Nephron progenitor cell (in vitro differentiated cells): ENCODE data around the gene DGKQ.

Experiments used
- DNase-seq: peaks from one replicate; pipeline ENCODE4 v3.0.0; 2021
- H3K27ac Mint-ChIP-seq: 2 replicates; pipeline ENCODE4 v1.8.0; 2021; ENCODE audit warnings: mild to moderate bottlenecking, moderate library complexity, mixed read lengths
- H3K27me3 Mint-ChIP-seq: 2 replicates; pipeline ENCODE4 v1.8.0; 2021; ENCODE audit warnings: mild to moderate bottlenecking, low read depth, mixed read lengths; ENCODE audit not compliant: poor library complexity
- H3K36me3 Mint-ChIP-seq: 2 replicates; pipeline ENCODE4 v1.8.0; 2021; ENCODE audit warnings: low read depth, mixed read lengths
- H3K4me1 Mint-ChIP-seq: 2 replicates; pipeline ENCODE4 v1.8.0; 2021; ENCODE audit warnings: mixed read lengths
- H3K4me3 Mint-ChIP-seq: 2 replicates; pipeline ENCODE4 v1.8.0; 2021; ENCODE audit warnings: mild to moderate bottlenecking, moderate library complexity, mixed read lengths
- H3K9me3 Mint-ChIP-seq: 2 replicates; pipeline ENCODE4 v1.8.0; 2021; ENCODE audit warnings: mild to moderate bottlenecking, moderate library complexity, mixed read lengths
- TF ChIP-seq, protein P1 (sequence below): fragments of 200-600 bp; sonication (generic); IDR thresholded peaks from 2 replicates; pipeline ENCODE4 v1.5.0; 2021; ENCODE audit warnings: antibody characterized with exemption

The DGKQ gene

GRCh38 chr4:909131-909571 lies 64.2 kb downstream of the DGKQ start:
- peaks cover 28% of the 10 kb centered on the region for H3K4me1 Mint-ChIP-seq
- H3K27ac Mint-ChIP-seq, result peak overlapping the region; percentile 11
- DNase-seq, result no peak
- TF ChIP-seq, protein P1, sequence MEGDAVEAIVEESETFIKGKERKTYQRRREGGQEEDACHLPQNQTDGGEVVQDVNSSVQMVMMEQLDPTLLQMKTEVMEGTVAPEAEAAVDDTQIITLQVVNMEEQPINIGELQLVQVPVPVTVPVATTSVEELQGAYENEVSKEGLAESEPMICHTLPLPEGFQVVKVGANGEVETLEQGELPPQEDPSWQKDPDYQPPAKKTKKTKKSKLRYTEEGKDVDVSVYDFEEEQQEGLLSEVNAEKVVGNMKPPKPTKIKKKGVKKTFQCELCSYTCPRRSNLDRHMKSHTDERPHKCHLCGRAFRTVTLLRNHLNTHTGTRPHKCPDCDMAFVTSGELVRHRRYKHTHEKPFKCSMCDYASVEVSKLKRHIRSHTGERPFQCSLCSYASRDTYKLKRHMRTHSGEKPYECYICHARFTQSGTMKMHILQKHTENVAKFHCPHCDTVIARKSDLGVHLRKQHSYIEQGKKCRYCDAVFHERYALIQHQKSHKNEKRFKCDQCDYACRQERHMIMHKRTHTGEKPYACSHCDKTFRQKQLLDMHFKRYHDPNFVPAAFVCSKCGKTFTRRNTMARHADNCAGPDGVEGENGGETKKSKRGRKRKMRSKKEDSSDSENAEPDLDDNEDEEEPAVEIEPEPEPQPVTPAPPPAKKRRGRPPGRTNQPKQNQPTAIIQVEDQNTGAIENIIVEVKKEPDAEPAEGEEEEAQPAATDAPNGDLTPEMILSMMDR, result no peak
- peaks cover 32% of the 10 kb centered on the region for H3K36me3 Mint-ChIP-seq
- H3K27me3 Mint-ChIP-seq, result peaks cover 3% of the 10 kb centered on the region
- H3K4me3 Mint-ChIP-seq, result no peak overlapping the region
- H3K9me3 Mint-ChIP-seq, result no peaks in the 10 kb centered on the region
